Panc1 (cell line): ENCODE data around the gene PER2. TPM values are rescaled to one million over a fixed set of nuclear protein-coding genes. Genes with fewer than 3 reads are reported as not detected.

Experiments used
- ATAC-seq: fragments of 200-7000 bp; cut with Tn5 transposase; 2 replicates; pipeline ENCODE4 v1.9.1; 2020; ENCODE audit warnings: mild to moderate bottlenecking, moderate library complexity
- BruUV-seq: library from RNA; stranded (reverse); fragments of 400-500 nt; replicated peaks from 2 replicates; lab custom pipeline; 2021; lab: Mats Ljungman, UMichigan
- CTCF ChIA-PET: fragments of 300-600 bp; sonication (Branson Sonifier 250); formaldehyde crosslinking; loops from one replicate; lab custom pipeline; 2022; ENCODE audit warnings: antibody characterized with exemption; lab: Charles Lee
- POLR2A ChIA-PET: fragments of 300-600 bp; sonication (Branson Sonifier 250); formaldehyde crosslinking; loops from one replicate; lab custom pipeline; 2022; ENCODE audit warnings: antibody characterized with exemption; lab: Charles Lee
- DNase-seq: peaks from one replicate; pipeline ENCODE4 v3.0.0-alpha.2; 2010; ENCODE audit warnings: low read depth, low spot score
- H3K27ac ChIP-seq: 2 replicates; pipeline ENCODE4 v1.5.1; 2011; ENCODE audit warnings: mild to moderate bottlenecking, low read length, inconsistent platforms
- H3K27me3 ChIP-seq: fragments of 200-500 bp; sonication (Bioruptor generic); 2 replicates; pipeline ENCODE4 v1.6.0; 2014; ENCODE audit warnings: low read length, inconsistent platforms; ENCODE audit not compliant: control insufficient read depth, insufficient read depth
- H3K36me3 ChIP-seq: fragments of 200-500 bp; sonication (Bioruptor generic); 2 replicates; pipeline ENCODE4 v1.5.1; 2014; ENCODE audit warnings: inconsistent platforms, mild to moderate bottlenecking, low read length, moderate library complexity; ENCODE audit not compliant: control insufficient read depth, insufficient read depth
- H3K4me1 ChIP-seq: 2 replicates; pipeline ENCODE4 v1.5.1; 2011; ENCODE audit warnings: inconsistent platforms, mild to moderate bottlenecking, low read length, moderate library complexity; ENCODE audit not compliant: control insufficient read depth, insufficient read depth
- H3K4me3 ChIP-seq, 2 experiments: 2 replicates each; pipeline ENCODE4 v1.5.1; 2011 to 2012; ENCODE audit warnings: low read depth in 2 of 2, low read length in 2 of 2, mild to moderate bottlenecking in 2 of 2, inconsistent platforms in 1 of 2, moderate library complexity in 1 of 2
- H3K9me3 ChIP-seq: fragments of 200-500 bp; sonication (Bioruptor generic); 2 replicates; pipeline ENCODE4 v1.5.1; 2014; ENCODE audit warnings: low read depth, mild to moderate bottlenecking, inconsistent platforms, low read length, moderate library complexity; ENCODE audit not compliant: control insufficient read depth, insufficient read depth
- CTCF ChIP-seq: fragments of 450-650 bp; IDR thresholded peaks from 2 replicates; pipeline ENCODE4 v1.5.1; 2017; ENCODE audit warnings: mild to moderate bottlenecking
- POLR2AphosphoS5 ChIP-seq: IDR thresholded peaks from 2 replicates; pipeline ENCODE4 v1.6.1; 2012; ENCODE audit warnings: mild to moderate bottlenecking, low read depth, low read length, moderate library complexity
- REST ChIP-seq, 2 experiments: IDR thresholded peaks; 2 replicates each; pipeline ENCODE4 v1.6.1; 2011 to 2012; ENCODE audit warnings: low read depth in 2 of 2, control low read depth in 1 of 2, low read length in 1 of 2, mild to moderate bottlenecking in 1 of 2, moderate library complexity in 1 of 2; ENCODE audit not compliant: insufficient read depth in 1 of 2
- SIN3A ChIP-seq: IDR thresholded peaks from 2 replicates; pipeline ENCODE4 v1.6.1; 2012; ENCODE audit warnings: low read depth, mild to moderate bottlenecking, low read length, moderate library complexity, borderline replicate concordance; ENCODE audit not compliant: insufficient read depth
- TCF7L2 ChIP-seq: IDR thresholded peaks from 2 replicates; pipeline ENCODE4 v1.6.1; 2011; ENCODE audit warnings: mild to moderate bottlenecking, low read depth, low read length, inconsistent platforms
- in situ Hi-C: cut with HindIII; loops from 2 replicates; pipeline ENCODE4 v1.10.0; 2016; ENCODE audit warnings: low sequenced_read_pairs, low pct_unique_long_range_greater_than_20kb
- intact Hi-C: fragments of 100-400 bp; cut with micrococcal nuclease; formaldehyde crosslinking; loops from one replicate; pipeline ENCODE4 v1.10.0; 2022; ENCODE audit not compliant: unreplicated experiment
- total RNA-seq: library from RNA; stranded (reverse); gene quantifications from one replicate; pipeline ENCODE4 v1.2.1, GENCODE V29; 2021; ENCODE audit not compliant: unreplicated experiment

PER2 gene
- total RNA-seq, 1 experiment from 2014 or later, result 9.9 TPM

GRCh38 chr2:238302751-238303150, 14.3 kb upstream of the PER2 start:
- DNase-seq (no peak), ATAC-seq (no peak)
- Histone ChIP-seq H3K4me1 (no peaks in the 10 kb centered on the region), H3K4me3 (no peak overlapping the region), H3K36me3 (no peaks in the 10 kb centered on the region), H3K9me3 (no peaks in the 10 kb centered on the region), H3K27me3 (no peaks in the 10 kb centered on the region), H3K27ac (no peak overlapping the region)
- POLR2A ChIA-PET, result no interaction called here
- BruUV-seq, result no TSS peak
- in situ Hi-C loops (no loop called here), intact Hi-C loops (no loop called here)
- TF ChIP-seq SIN3A (no peak), REST (IDR thresholded peaks at IDR 0.05; ENCODE audit: insufficient read depth in 1 of 2, low read depth in 2 of 2, low read length in 1 of 2) (no peak), CTCF (no peak), POLR2AphosphoS5 (no peak), TCF7L2 (no peak)
- CTCF ChIA-PET, result no interaction called here

- DNase-seq (no peak), ATAC-seq (no peak)
- in situ Hi-C loops, result no loop called here
- Histone ChIP-seq H3K36me3 (no peaks in the 10 kb centered on the region), H3K4me1 (no peaks in the 10 kb centered on the region), H3K27ac (no peak overlapping the region), H3K27me3 (no peaks in the 10 kb centered on the region), H3K4me3 (no peak overlapping the region), H3K9me3 (no peaks in the 10 kb centered on the region)
- ChIA-PET CTCF (no interaction called here), POLR2A (no interaction called here)
- TF ChIP-seq POLR2AphosphoS5 (no peak), CTCF (no peak), TCF7L2 (no peak), SIN3A (no peak), REST (IDR thresholded peaks at IDR 0.05; ENCODE audit: insufficient read depth in 1 of 2, low read depth in 2 of 2, low read length in 1 of 2) (no peak)
- BruUV-seq, result no TSS peak
- intact Hi-C loops, result no loop called here
Observed at GRCh38 chr2:238302087-238302486, 13.7 kb upstream of the PER2 start.
